Breast epithelium (tissue), 4 donors: Measurements from ENCODE around the gene UGT1A9. TPM values are rescaled to one million over a fixed set of nuclear protein-coding genes. Genes with fewer than 3 reads are reported as not detected.

Source experiments
- DNase-seq, 2 donors: peaks; one replicate each; pipeline ENCODE4 v3.0.0-alpha.2; 2019; ENCODE audit warnings: low spot score in 2 of 2
- H3K27ac ChIP-seq, 2 donors: fragments of 200-600 bp; sonication (generic) in 1 of 2; one replicate each; pipeline ENCODE4 v1.5.1; 2016 to 2019; ENCODE audit warnings: mild to moderate bottlenecking in 1 of 2
- H3K27me3 ChIP-seq, 2 donors: fragments of 200-600 bp; sonication (generic) in 1 of 2; one replicate each; pipeline versions ENCODE4 v1.5.1 to v1.6.0; 2017 to 2019; ENCODE audit warnings: control low read depth in 1 of 2, mild to moderate bottlenecking in 1 of 2
- H3K36me3 ChIP-seq: fragments of 200-600 bp; one replicate; pipeline ENCODE4 v1.5.1; 2019
- H3K4me1 ChIP-seq, 2 donors: fragments of 200-600 bp; sonication (generic); one replicate each; pipeline ENCODE4 v1.5.1; 2016 to 2019; ENCODE audit warnings: control low read depth in 1 of 2
- H3K4me3 ChIP-seq, 3 donors: fragments of 200-600 bp; sonication (generic); 1 replicate in 2 of 3; 2 replicates in 1 of 3; pipeline ENCODE4 v1.5.1; 2016 to 2019; ENCODE audit warnings: mild to moderate bottlenecking in 3 of 3, moderate library complexity in 2 of 3
- H3K9me3 ChIP-seq, 2 donors: fragments of 200-600 bp; sonication (generic) in 1 of 2; one replicate each; pipeline ENCODE4 v1.5.1; 2016 to 2019; ENCODE audit warnings: control low read depth in 1 of 2
- POLR2A ChIP-seq: fragments of 450-650 bp; IDR thresholded peaks from one replicate; pipeline ENCODE4 v1.6.1; 2016; ENCODE audit warnings: antibody characterized with exemption, mild to moderate bottlenecking, moderate library complexity
- POLR2AphosphoS5 ChIP-seq, 3 donors: sonication (generic); formaldehyde crosslinking; IDR thresholded peaks; one replicate each; pipeline ENCODE4 v1.6.1; 2017; ENCODE audit warnings: antibody characterized with exemption in 3 of 3
- intact Hi-C: fragments of 100-400 bp; cut with DNase I; formaldehyde crosslinking; loops from one replicate; pipeline ENCODE4 v1.15.1; 2023; ENCODE audit warnings: low total_unique reads
- total RNA-seq, 3 donors: library from RNA; depleted of rRNA; stranded (reverse); fragments of >200 nt; gene quantifications; one replicate each; pipeline ENCODE4 v1.1.0, GENCODE V29; 2016
- TF ChIP-seq, protein P1 (sequence below), 3 donors: fragments of 450-650 bp; IDR thresholded peaks; one replicate each; pipeline ENCODE4 v1.5.1; 2016 to 2017; ENCODE audit warnings: antibody characterized with exemption in 3 of 3, mild to moderate bottlenecking in 3 of 3, moderate library complexity in 3 of 3

UGT1A9 gene
- total RNA-seq, 3 donors from 2014 or later: not detected

DNA sequence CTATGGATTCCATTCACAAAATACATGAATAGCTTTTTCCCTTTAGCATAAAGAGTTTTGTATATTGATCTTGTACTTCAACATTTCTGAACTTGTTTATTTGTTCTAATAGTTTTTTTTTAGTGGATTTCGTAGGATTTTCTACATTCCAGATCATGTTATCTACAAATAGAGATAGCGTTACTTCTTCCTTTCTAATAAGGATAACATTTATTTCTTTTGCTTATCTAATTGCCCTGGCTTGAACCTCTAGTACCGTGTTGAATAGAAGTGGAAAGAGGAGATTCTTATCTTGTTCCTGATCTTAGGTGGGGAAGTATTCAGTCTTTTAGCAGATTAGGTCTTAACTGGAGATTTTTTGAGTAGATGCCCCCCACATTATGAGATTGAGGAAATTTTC is 30.5 kb downstream of the UGT1A9 start:
- no peak for DNase-seq
- H3K4me1 ChIP-seq: no peaks in the 10 kb centered on the region
- H3K9me3 ChIP-seq: no peaks in the 10 kb centered on the region
- no peaks in the 10 kb centered on the region for H3K36me3 ChIP-seq
- H3K4me3 ChIP-seq: no peak overlapping the region
- intact Hi-C loops: no loop called here
- H3K27me3 ChIP-seq: no peaks in the 10 kb centered on the region
- H3K27ac ChIP-seq: no peak overlapping the region
- no peak for TF ChIP-seq POLR2AphosphoS5 (IDR thresholded peaks at IDR 0.05)
- no peak for TF ChIP-seq POLR2A
- TF ChIP-seq, protein P1, sequence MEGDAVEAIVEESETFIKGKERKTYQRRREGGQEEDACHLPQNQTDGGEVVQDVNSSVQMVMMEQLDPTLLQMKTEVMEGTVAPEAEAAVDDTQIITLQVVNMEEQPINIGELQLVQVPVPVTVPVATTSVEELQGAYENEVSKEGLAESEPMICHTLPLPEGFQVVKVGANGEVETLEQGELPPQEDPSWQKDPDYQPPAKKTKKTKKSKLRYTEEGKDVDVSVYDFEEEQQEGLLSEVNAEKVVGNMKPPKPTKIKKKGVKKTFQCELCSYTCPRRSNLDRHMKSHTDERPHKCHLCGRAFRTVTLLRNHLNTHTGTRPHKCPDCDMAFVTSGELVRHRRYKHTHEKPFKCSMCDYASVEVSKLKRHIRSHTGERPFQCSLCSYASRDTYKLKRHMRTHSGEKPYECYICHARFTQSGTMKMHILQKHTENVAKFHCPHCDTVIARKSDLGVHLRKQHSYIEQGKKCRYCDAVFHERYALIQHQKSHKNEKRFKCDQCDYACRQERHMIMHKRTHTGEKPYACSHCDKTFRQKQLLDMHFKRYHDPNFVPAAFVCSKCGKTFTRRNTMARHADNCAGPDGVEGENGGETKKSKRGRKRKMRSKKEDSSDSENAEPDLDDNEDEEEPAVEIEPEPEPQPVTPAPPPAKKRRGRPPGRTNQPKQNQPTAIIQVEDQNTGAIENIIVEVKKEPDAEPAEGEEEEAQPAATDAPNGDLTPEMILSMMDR (IDR thresholded peaks at IDR 0.05): no peak

DNA sequence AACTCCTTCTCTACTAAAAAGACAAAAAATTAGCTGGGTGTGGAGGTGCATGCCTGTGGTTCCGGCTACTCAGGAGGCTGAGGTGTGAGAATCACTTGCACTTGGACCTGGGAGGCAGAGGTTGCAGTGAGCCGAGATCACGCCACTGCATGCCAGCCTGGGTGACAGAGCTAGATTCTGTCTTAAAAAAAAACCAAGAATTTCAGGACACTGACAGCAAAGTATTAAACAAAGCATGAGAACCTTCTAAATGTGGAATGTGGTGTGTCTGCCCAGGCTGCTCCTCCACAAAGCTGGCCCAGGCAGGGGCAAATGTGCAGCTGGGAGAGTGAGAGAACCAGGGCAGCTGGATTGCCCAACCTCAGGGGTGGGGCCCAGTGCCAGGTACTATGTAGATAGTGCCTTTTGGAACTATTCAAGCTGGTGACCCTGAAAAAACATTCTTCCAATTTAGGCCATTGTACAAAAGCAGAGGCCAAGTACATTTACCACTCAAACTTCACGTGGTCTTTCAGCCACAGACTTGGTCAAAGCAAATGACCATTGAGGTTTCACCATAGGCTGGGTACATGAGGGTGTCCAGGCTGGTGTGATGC is 34.3 kb downstream of the UGT1A9 start:
- no peak overlapping the region for H3K4me3 ChIP-seq
- no peaks in the 10 kb centered on the region for H3K9me3 ChIP-seq
- H3K27me3 ChIP-seq: no peaks in the 10 kb centered on the region
- intact Hi-C loops: no loop called here
- no peak overlapping the region for H3K27ac ChIP-seq
- no peaks in the 10 kb centered on the region for H3K4me1 ChIP-seq
- H3K36me3 ChIP-seq: no peaks in the 10 kb centered on the region
- TF ChIP-seq, protein P1 (IDR thresholded peaks at IDR 0.05): no peak
- peak in 1 of 2 donors; percentile 34 for DNase-seq

DNA sequence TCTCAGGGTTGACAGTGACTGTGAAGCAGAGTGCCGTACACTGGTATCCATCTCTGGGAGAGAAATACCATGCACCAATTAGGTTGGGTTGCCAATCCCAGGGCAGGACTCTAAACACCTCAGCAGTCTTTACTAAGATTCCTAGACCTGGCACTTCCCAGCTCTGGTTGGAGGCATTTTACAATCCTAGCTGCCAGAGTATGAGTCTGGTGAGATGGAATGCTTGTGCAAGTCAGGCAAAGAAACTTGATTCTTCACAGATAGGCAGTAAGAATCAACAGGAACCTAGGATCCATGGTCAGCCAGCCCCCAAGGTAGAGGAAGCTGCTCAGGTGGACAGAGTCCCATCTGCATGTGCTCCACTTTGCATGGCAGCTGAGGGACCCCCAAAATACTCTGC is 35.0 kb downstream of the UGT1A9 start:
- H3K9me3 ChIP-seq: no peaks in the 10 kb centered on the region
- no peaks in the 10 kb centered on the region for H3K36me3 ChIP-seq
- H3K27me3 ChIP-seq: no peaks in the 10 kb centered on the region
- TF ChIP-seq POLR2A (no peak), POLR2AphosphoS5 (IDR thresholded peaks at IDR 0.05) (no peak)
- TF ChIP-seq, protein P1 (IDR thresholded peaks at IDR 0.05): no peak
- no peak overlapping the region for H3K4me3 ChIP-seq
- DNase-seq: no peak
- H3K4me1 ChIP-seq: no peaks in the 10 kb centered on the region
- no peak overlapping the region for H3K27ac ChIP-seq
- intact Hi-C loops: no loop called here

DNA sequence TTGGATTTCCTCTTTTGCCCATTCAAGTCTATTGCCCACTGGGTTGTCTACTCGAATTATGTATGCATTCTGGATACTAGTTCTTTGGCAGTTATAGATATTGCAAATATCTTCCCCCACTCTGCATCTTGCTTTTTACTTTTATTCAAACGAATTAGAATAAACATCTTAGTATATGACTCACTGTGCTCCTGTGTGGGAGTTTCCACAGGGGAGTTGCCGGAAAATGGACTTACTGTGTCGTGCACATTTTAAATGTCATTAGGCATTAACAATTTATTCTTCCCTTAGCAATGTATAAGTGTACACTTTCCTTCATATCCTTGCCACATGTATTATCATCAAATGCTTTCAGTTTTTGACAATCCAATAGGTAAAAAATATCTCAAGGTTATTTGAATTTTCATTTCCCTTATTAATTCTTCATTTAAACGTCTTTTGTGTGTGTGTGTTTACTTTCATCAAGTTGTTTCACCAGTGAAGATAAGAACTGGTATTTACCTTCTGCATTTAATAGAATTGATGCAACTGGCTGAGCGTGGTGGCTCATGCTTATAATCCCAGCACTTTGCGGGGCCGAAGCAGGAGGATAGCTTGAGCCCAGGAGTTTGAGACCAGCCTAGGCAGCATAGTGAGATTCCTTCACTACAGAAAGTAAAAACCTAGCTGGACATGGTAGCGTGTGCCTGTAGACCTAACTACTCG is 36.4 kb downstream of the UGT1A9 start:
- H3K9me3 ChIP-seq: no peaks in the 10 kb centered on the region
- no peak for DNase-seq
- intact Hi-C loops: no loop called here
- H3K27ac ChIP-seq: no peak overlapping the region
- no peaks in the 10 kb centered on the region for H3K4me1 ChIP-seq
- H3K27me3 ChIP-seq: no peaks in the 10 kb centered on the region
- H3K36me3 ChIP-seq: no peaks in the 10 kb centered on the region
- H3K4me3 ChIP-seq: no peak overlapping the region
- no peak for TF ChIP-seq POLR2AphosphoS5 (IDR thresholded peaks at IDR 0.05)
- no peak for TF ChIP-seq POLR2A
- TF ChIP-seq, protein P1 (IDR thresholded peaks at IDR 0.05): no peak

DNA sequence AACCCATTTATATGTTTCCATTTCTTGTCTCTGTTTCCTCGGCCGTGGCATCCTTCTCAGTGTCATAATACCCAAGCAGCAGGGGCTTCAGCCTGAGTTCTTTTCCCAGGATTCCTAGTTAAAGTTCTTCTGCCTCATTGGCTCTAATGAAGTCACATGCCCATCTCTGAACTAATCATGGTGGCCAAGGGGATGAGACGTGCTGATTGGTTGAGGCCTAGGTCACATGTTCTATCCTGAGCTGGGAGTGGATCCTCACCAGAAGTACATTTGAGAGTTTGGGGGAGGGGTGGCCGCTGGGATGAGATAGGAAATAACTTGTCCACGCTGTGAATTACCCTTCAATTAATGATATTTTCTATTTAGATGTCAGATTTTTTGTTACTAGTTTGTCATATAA is 37.2 kb downstream of the UGT1A9 start:
- Histone ChIP-seq H3K36me3 (no peaks in the 10 kb centered on the region), H3K9me3 (no peaks in the 10 kb centered on the region), H3K27me3 (no peaks in the 10 kb centered on the region), H3K27ac (no peak overlapping the region), H3K4me3 (no peak overlapping the region), H3K4me1 (no peaks in the 10 kb centered on the region)
- DNase-seq: no peak
- TF ChIP-seq, protein P1 (IDR thresholded peaks at IDR 0.05): no peak
- no peak for TF ChIP-seq POLR2A
- no peak for TF ChIP-seq POLR2AphosphoS5 (IDR thresholded peaks at IDR 0.05)
- intact Hi-C loops: no loop called here
